ENCODE measurements around the gene PTGES3. TPM values are rescaled to one million over a fixed set of nuclear protein-coding genes. Genes with fewer than 3 reads are reported as not detected.

PTGES3 gene
- total and polyA plus RNA-seq, 10 of the 15 experiments (the other 5 are each of a cell fraction or from before 2014, with no cell fraction given), result 117 to 520 (median 175) TPM

DNA sequence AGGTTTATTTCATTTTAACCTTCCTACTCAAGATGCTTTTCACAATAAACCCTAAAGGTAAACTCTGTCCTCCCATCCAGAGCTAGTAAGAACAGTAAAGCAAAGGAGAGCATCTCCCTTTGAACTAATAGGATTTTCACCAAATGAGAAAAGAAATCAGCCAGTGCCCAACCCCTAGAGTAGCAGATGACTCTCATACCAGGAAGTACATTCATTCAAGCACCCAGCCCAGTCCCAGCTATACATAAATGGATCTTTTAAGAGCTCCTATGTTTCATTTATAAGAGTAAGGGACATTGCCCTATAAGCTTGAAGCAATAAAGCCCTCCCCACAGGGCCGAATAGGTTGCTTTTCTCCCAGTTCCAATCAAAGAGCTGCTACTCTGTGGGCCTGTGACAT lies 65.5 kb downstream of the PTGES3 start:
- no peak overlapping the region for H3K4me3 ChIP-seq
- H3K36me3 ChIP-seq (ENCODE audit: control insufficient read depth in 2 of 2, insufficient read depth in 2 of 2, low read length in 1 of 2), result peaks cover 0 to 19% of the 10 kb centered on the region in 2 experiments; a peak in 3 of 4 replicates
- intact Hi-C loops (cut with micrococcal nuclease; ENCODE audit: unreplicated experiment) (no loop called here), in situ Hi-C loops (cut with MboI) (no loop called here)
- peaks cover 16% of the 10 kb centered on the region; the same call in 1 of the 2 replicates for H3K4me1 ChIP-seq (ENCODE audit: control insufficient read depth, insufficient read depth, low read length)
- FAIRE-seq, result no peak
- RAD21 ChIA-PET (ENCODE audit: unreplicated experiment), result interaction anchor here (1.3 to 1.4 kb wide), 2 partner anchors 11 to 14 kb away, joined by 3 to 6 read pairs; no protein-coding TSS in a partner anchor
- no peaks in the 10 kb centered on the region for H3K27me3 ChIP-seq (replicated peaks in 1 of 2; ENCODE audit: control insufficient read depth in 2 of 2, insufficient read depth in 2 of 2, low read length in 1 of 2)
- POLR2A ChIA-PET, result interaction anchor here (1.0 to 8.4 kb wide), 3 partner anchors 13 to 66 kb away, joined by 3 to 54 read pairs (median 3); no protein-coding TSS in a partner anchor
- H4K20me1 ChIP-seq (ENCODE audit: control insufficient read depth, insufficient read depth), result no peaks in the 10 kb centered on the region; the same call in 1 of the 2 replicates
- BruUV-seq (replicated peaks), result no TSS peak
- WGBS (ENCODE audit: insufficient coverage, insufficient replicate concordance, low lambda C conversion rate, missing lambda C conversion rate), result 100% methylated on average over 1 of the region's 1 CpG
- H3K27ac ChIP-seq (ENCODE audit: control insufficient read depth, insufficient read depth), result no peak overlapping the region
- CTCF ChIA-PET, result interaction anchor here (1.3 to 2.4 kb wide), 4 partner anchors 9 to 31 kb away, joined by 3 to 19 read pairs (median 4); no protein-coding TSS in a partner anchor
- H2AFZ ChIP-seq (ENCODE audit: control insufficient read depth, low read depth, low read length), result no peak overlapping the region
- H3K4me2 ChIP-seq (ENCODE audit: control insufficient read depth, insufficient read depth), result no peak overlapping the region
- no peaks in the 10 kb centered on the region for H3K9me3 ChIP-seq (replicated peaks; ENCODE audit: control insufficient read depth, insufficient read depth, low read length)
- no peak for TF ChIP-seq FOXM1 (IDR thresholded peaks at IDR 0.05; ENCODE audit: low read depth, low read length)
- no peak for TF ChIP-seq HDAC6 (IDR thresholded peaks at IDR 0.05; ENCODE audit: unreplicated experiment)
- no peak for TF ChIP-seq FOXK2 (IDR thresholded peaks at IDR 0.05)
- TF ChIP-seq, protein P1, sequence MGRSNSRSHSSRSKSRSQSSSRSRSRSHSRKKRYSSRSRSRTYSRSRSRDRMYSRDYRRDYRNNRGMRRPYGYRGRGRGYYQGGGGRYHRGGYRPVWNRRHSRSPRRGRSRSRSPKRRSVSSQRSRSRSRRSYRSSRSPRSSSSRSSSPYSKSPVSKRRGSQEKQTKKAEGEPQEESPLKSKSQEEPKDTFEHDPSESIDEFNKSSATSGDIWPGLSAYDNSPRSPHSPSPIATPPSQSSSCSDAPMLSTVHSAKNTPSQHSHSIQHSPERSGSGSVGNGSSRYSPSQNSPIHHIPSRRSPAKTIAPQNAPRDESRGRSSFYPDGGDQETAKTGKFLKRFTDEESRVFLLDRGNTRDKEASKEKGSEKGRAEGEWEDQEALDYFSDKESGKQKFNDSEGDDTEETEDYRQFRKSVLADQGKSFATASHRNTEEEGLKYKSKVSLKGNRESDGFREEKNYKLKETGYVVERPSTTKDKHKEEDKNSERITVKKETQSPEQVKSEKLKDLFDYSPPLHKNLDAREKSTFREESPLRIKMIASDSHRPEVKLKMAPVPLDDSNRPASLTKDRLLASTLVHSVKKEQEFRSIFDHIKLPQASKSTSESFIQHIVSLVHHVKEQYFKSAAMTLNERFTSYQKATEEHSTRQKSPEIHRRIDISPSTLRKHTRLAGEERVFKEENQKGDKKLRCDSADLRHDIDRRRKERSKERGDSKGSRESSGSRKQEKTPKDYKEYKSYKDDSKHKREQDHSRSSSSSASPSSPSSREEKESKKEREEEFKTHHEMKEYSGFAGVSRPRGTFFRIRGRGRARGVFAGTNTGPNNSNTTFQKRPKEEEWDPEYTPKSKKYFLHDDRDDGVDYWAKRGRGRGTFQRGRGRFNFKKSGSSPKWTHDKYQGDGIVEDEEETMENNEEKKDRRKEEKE (IDR thresholded peaks at IDR 0.05), result no peak
- TF ChIP-seq, protein P2, sequence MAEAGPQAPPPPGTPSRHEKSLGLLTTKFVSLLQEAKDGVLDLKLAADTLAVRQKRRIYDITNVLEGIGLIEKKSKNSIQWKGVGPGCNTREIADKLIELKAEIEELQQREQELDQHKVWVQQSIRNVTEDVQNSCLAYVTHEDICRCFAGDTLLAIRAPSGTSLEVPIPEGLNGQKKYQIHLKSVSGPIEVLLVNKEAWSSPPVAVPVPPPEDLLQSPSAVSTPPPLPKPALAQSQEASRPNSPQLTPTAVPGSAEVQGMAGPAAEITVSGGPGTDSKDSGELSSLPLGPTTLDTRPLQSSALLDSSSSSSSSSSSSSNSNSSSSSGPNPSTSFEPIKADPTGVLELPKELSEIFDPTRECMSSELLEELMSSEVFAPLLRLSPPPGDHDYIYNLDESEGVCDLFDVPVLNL (IDR thresholded peaks at IDR 0.05; ENCODE audit: low read depth, low read length), result no peak
- H3K9ac ChIP-seq (ENCODE audit: control insufficient read depth, insufficient read depth, low read length), result no peak overlapping the region
- H3K79me2 ChIP-seq (ENCODE audit: control insufficient read depth, insufficient read depth, low read length), result peaks cover 71% of the 10 kb centered on the region
- no peak for DNase-seq (ENCODE audit: low read depth, low spot score)
- ATAC-seq, result no peak
- SMC1A ChIA-PET (ENCODE audit: uncharacterized antibody, unreplicated experiment), result interaction anchor here (0.9 to 7.5 kb wide), 5 partner anchors 10 to 109 kb away, joined by 3 to 68 read pairs (median 8); no protein-coding TSS in a partner anchor
